Measurements from ENCODE around the gene ANXA9.

Gene ANXA9

GRCh38 chr1:150981805-150982712 lies at the start of gene ANXA9:
Gene ANXA9, plus strand, starts transcription at chr1:150982292. Its CDS starts 814 bp downstream, at chr1:150983106.
- no peak for TF ChIP-seq CTCF (IDR thresholded peaks at IDR 0.05)

GRCh38 chr1:150944856-150945255 lies 37.2 kb upstream of the ANXA9 start:
- TF ChIP-seq CTCF (IDR thresholded peaks at IDR 0.05) = no peak

GRCh38 chr1:150954708-150955107 lies 27.4 kb upstream of the ANXA9 start:
- no peak for TF ChIP-seq CTCF (IDR thresholded peaks at IDR 0.05)

- TF ChIP-seq CTCF (IDR thresholded peaks at IDR 0.05) = no peak
Measured at GRCh38 chr1:150955280-150955679, 26.8 kb upstream of the ANXA9 start.

- no peak for TF ChIP-seq CTCF (IDR thresholded peaks at IDR 0.05)
Measured at GRCh38 chr1:150957666-150958065, 24.4 kb upstream of the ANXA9 start.

- TF ChIP-seq CTCF (IDR thresholded peaks at IDR 0.05) = no peak
Measured at GRCh38 chr1:150960646-150961045, 21.4 kb upstream of the ANXA9 start.

- no peak for TF ChIP-seq CTCF (IDR thresholded peaks at IDR 0.05)
Measured at GRCh38 chr1:150961756-150962155, 20.3 kb upstream of the ANXA9 start.
